GM12878 (cell line): Measurements from ENCODE around the gene COL7A1.

Experiments used
- BACH1 ChIP-seq: fragments of 450-650 bp; IDR thresholded peaks from 2 replicates; pipeline ENCODE4 v1.6.1; 2017; ENCODE audit warnings: mild to moderate bottlenecking, borderline replicate concordance
- BHLHE40 ChIP-seq, 2 experiments: fragments of 450-650 bp in 1 of 2; IDR thresholded peaks; 2 replicates each; pipeline ENCODE4 v1.6.1; 2011 to 2017; ENCODE audit warnings: low read depth in 2 of 2, borderline replicate concordance in 1 of 2, improper control_type of control experiment in 1 of 2, low read length in 1 of 2, mild to moderate bottlenecking in 1 of 2
- CBX3 ChIP-seq: fragments of 200-600 bp; sonication (generic); IDR thresholded peaks from 2 replicates; pipeline ENCODE4 v1.6.1; 2016; ENCODE audit warnings: low read depth, borderline replicate concordance
- CTCF ChIP-seq, 3 experiments: IDR thresholded peaks in 2 of 3; conservative IDR thresholded peaks in 1 of 3; 2 replicates each; pipeline ENCODE4 v1.5.1; 2011; ENCODE audit warnings: low read depth in 3 of 3, low read length in 3 of 3, mild to moderate bottlenecking in 3 of 3, control low read depth in 2 of 3, moderate library complexity in 2 of 3, inconsistent platforms in 1 of 3, mixed read lengths in 1 of 3; ENCODE audit not compliant: control insufficient read depth in 2 of 3, insufficient read depth in 1 of 3; ENCODE audit errors: extremely low read depth in 1 of 3
- EP300 ChIP-seq, 2 experiments: fragments of 150-350 bp in 1 of 2; IDR thresholded peaks; 2 replicates each; pipeline ENCODE4 v1.6.1; 2011 to 2012; ENCODE audit warnings: low read depth in 2 of 2, low read length in 2 of 2, borderline replicate concordance in 1 of 2, improper control_type of control experiment in 1 of 2, inconsistent platforms in 1 of 2; ENCODE audit not compliant: control insufficient read depth in 1 of 2
- FOXK2 ChIP-seq: fragments of 450-650 bp; IDR thresholded peaks from 2 replicates; pipeline ENCODE4 v1.6.1; 2017; ENCODE audit warnings: mild to moderate bottlenecking, moderate library complexity
- NFYB ChIP-seq: IDR thresholded peaks from 2 replicates; pipeline ENCODE4 v1.6.1; 2011; ENCODE audit warnings: low read depth, mild to moderate bottlenecking, low read length, improper control_type of control experiment, moderate library complexity; ENCODE audit not compliant: insufficient read depth
- RELB ChIP-seq: fragments of 450-650 bp; IDR thresholded peaks from 2 replicates; pipeline ENCODE4 v1.6.1; 2017; ENCODE audit warnings: low read depth, mild to moderate bottlenecking, moderate library complexity
- TAF1 ChIP-seq: IDR thresholded peaks from 2 replicates; pipeline ENCODE4 v1.6.1; 2011; ENCODE audit warnings: mild to moderate bottlenecking, low read depth, low read length, borderline replicate concordance

DNA sequence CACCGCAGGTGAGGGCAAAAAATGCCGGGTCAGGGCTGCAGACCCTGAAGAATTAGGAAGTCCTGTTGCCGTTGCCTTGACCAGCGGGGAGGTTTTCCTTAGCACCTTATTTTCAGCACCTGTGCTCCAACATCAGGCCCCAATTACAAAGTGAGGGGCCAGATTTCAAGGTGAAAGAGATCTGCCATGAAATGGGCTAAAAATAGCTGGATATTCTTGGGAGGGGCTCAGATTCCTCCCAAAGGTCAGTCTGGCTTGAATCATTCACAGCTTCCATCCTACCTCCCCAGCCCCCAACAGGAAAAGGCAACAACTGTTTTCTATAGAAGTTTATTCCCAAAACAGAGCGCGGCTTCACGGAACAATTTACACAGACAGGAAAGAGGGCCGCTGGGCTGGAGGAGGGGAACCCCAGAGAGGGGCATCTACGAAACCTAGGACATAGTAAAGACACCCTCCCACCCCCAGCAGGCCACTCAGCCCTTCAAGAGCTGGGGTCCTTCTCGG lies 41.1 kb upstream of the COL7A1 start:
- no peak for TF ChIP-seq CBX3
- no peak for TF ChIP-seq BHLHE40 (IDR thresholded peaks at IDR 0.05; ENCODE audit: borderline replicate concordance in 1 of 2, low read depth in 2 of 2, low read length in 1 of 2)
- no peak for TF ChIP-seq NFYB
- TF ChIP-seq FOXK2, result no peak
- no peak for TF ChIP-seq RELB
- no peak for TF ChIP-seq EP300 (IDR thresholded peaks at IDR 0.05; ENCODE audit: borderline replicate concordance in 1 of 2, control insufficient read depth in 1 of 2, low read depth in 2 of 2, low read length in 2 of 2)
- TF ChIP-seq TAF1, result no peak
- no peak for TF ChIP-seq BACH1
- TF ChIP-seq CTCF (IDR thresholded peaks at IDR 0.05 in 2 of 3, conservative IDR thresholded peaks at IDR 0.05 in 1 of 3; ENCODE audit: control insufficient read depth in 2 of 3, extremely low read depth in 1 of 3, insufficient read depth in 1 of 3, low read depth in 3 of 3, low read length in 3 of 3), result no peak
